Measurements from ENCODE around the gene RPS24.

RPS24 gene

DNA sequence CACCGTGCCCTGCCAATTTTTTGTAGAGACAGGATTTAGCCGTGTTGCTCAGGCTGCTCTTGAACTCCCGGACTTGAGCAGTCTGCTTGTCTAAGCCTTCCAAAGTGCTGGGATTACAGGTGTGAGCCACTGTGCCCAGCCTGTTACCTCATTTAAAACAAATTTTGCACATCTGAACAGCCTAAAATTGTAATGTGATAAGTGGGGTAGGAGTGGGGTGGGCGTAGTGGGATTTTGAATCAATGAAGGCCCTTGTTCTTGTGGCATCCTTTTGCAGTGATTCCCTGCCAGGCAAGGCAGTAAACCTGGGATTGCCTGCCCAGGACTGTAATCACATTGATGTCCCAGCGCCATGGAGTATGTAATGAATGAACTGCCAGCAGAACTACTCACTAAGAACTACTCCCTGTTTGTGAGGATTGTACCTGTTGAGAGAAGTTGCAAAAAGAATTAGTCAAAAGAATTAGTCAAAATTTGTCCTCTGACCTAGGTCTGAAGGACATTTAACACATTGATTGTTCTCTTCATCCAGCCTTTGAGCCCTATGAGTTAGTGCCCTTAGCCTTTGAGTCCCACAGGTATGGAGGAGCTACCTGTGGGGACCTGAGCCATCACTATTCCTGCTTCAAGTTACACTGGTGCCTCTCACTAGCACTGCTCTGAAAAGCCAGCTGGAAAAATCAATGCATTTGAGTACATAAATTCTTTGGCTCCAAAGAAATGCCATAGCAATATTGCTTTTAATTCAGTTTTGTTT, 5.3 kb downstream of the RPS24 start:
- Mint-ChIP-seq H3K4me3 (no peak overlapping the region), H3K9me3 (no peaks in the 10 kb centered on the region), H3K4me1 (peaks cover 67% of the 10 kb centered on the region), H3K27ac (peak overlapping the region; percentile 70), H3K36me3 (peaks cover 96% of the 10 kb centered on the region)
- DNase-seq (ENCODE audit: low spot score in 2 of 2) (no peak), ATAC-seq (no peak)

- DNase-seq (ENCODE audit: low spot score in 2 of 2) (no peak), ATAC-seq (no peak)
- H3K36me3 Mint-ChIP-seq = peaks cover 96% of the 10 kb centered on the region
- H3K4me3 Mint-ChIP-seq = no peak overlapping the region
- no peaks in the 10 kb centered on the region for H3K9me3 Mint-ChIP-seq
- peaks cover 68% of the 10 kb centered on the region for H3K4me1 Mint-ChIP-seq
- peak overlapping the region; percentile 70 for H3K27ac Mint-ChIP-seq
Observed at GRCh38 chr10:78039743-78040142, 6.1 kb downstream of the RPS24 start.

GRCh38 chr10:78041170-78042057, 7.8 kb downstream of the RPS24 start:
- H3K4me3 Mint-ChIP-seq = no peak overlapping the region
- ATAC-seq = peak; percentile 14

DNA sequence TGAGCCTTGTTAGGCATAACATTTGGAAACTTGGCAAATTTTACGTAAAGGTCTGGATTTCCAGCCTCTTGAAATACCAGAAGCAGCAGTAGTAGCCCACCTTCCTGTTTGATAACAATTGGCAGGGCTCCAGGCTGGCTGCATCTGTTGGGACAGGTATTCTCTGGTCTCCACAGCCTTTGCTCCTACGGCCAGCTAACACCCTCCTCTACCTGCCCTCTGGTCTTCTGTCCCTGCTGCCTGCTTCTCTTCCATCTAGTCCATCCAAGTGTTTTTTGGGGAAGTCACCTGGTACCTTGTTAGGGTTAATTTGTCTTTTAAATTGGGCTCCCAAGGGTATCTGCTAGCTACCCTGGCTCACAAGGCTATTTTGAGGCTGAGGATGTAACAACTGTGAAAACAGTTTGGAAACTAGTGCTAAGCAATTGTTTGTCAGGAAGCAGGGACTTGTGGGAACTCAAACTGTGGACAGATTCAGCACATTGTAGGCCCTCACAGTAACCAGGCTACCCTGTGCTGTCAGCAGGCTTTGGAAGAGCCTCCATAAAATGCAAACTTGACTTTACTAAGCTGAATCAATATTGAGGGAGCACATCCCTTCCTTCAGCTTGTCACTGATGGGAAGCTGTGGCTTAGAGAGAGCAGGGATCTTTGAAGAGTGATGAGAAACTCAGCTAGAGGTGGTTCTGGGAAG, 8.5 kb downstream of the RPS24 start:
- Mint-ChIP-seq H3K4me1 (peaks cover 55% of the 10 kb centered on the region), H3K9me3 (no peaks in the 10 kb centered on the region), H3K4me3 (no peak overlapping the region), H3K27ac (peak overlapping the region; percentile 91), H3K36me3 (peaks cover 71% of the 10 kb centered on the region)
- ATAC-seq = no peak
- no peak for DNase-seq (ENCODE audit: low spot score in 2 of 2)

More at GRCh38 chr10:78041170-78042057, 7.8 kb downstream of the RPS24 start:
- DNase-seq (ENCODE audit: low spot score in 2 of 2) = no peak
- no peaks in the 10 kb centered on the region for H3K9me3 Mint-ChIP-seq
- H3K36me3 Mint-ChIP-seq = peaks cover 79% of the 10 kb centered on the region
- H3K4me1 Mint-ChIP-seq = peaks cover 60% of the 10 kb centered on the region
- H3K27ac Mint-ChIP-seq = peak overlapping the region; percentile 91

GRCh38 chr10:78042752-78043104, 9.1 kb downstream of the RPS24 start:
- no peaks in the 10 kb centered on the region for H3K9me3 Mint-ChIP-seq
- DNase-seq (ENCODE audit: low spot score in 2 of 2) (no peak), ATAC-seq (no peak)
- peak overlapping the region; percentile 91 for H3K27ac Mint-ChIP-seq
- peaks cover 54% of the 10 kb centered on the region for H3K4me1 Mint-ChIP-seq
- no peak overlapping the region for H3K4me3 Mint-ChIP-seq
- H3K36me3 Mint-ChIP-seq = peaks cover 66% of the 10 kb centered on the region

- no peak for DNase-seq (ENCODE audit: low spot score in 2 of 2)
- peaks cover 47% of the 10 kb centered on the region for H3K4me1 Mint-ChIP-seq
- no peaks in the 10 kb centered on the region for H3K9me3 Mint-ChIP-seq
- H3K27ac Mint-ChIP-seq = no peak overlapping the region
- ATAC-seq = no peak
- H3K4me3 Mint-ChIP-seq = no peak overlapping the region
- peaks cover 51% of the 10 kb centered on the region for H3K36me3 Mint-ChIP-seq
Observed at GRCh38 chr10:78044179-78044578, 10.5 kb downstream of the RPS24 start.

DNA sequence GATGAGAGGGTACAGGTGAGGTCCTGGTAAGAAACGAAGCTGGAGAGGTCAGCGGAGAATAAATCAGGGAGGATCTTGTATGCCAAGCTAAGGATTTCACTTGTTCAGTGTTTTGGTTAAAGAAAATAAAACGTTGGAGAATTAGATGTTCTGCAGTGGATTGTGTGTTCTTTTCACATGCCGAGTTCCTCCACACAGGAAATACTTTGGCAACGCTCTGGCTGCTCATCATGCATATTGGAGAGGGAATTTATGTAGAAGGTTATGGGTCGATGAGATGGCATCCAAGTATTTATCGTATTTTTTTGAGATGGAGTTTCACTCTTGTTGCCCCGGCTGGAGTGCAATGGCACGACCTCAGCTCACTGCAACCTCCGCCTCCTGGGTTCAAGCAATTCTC, 11.0 kb downstream of the RPS24 start:
- Mint-ChIP-seq H3K27ac (no peak overlapping the region), H3K4me1 (peaks cover 43% of the 10 kb centered on the region), H3K36me3 (peaks cover 46% of the 10 kb centered on the region), H3K4me3 (no peak overlapping the region), H3K9me3 (no peaks in the 10 kb centered on the region)
- ATAC-seq = no peak
- DNase-seq (ENCODE audit: low spot score in 2 of 2) = no peak

GRCh38 chr10:78045237-78045636, 11.6 kb downstream of the RPS24 start:
- no peak overlapping the region for H3K27ac Mint-ChIP-seq
- ATAC-seq (peak; percentile 57), DNase-seq (ENCODE audit: low spot score in 2 of 2) (no peak)
- peaks cover 39% of the 10 kb centered on the region for H3K4me1 Mint-ChIP-seq
- no peaks in the 10 kb centered on the region for H3K9me3 Mint-ChIP-seq
- H3K36me3 Mint-ChIP-seq = peaks cover 45% of the 10 kb centered on the region
- H3K4me3 Mint-ChIP-seq = no peak overlapping the region

DNA sequence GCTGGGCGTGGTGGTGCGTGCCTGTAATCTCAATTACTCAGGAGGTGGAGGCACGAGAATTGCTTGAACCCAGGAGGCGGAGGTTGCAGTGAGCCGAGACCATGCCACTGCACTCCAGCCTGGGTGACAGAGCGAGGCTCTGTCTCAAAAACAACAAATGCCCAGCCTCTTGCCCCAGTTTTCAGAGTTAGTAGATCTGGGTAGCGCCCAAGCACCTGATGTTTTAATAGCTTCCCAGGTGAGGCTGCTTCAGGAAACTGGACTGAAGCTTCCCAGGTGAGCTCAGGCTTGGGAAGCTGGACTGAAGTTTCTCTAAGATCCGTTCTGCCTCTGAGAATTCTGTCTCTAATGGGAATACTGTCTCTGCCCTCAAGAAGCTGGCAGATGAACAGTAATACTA, 12.2 kb downstream of the RPS24 start:
- DNase-seq (ENCODE audit: low spot score in 2 of 2) (no peak), ATAC-seq (no peak)
- Mint-ChIP-seq H3K4me1 (peaks cover 35% of the 10 kb centered on the region), H3K36me3 (peaks cover 40% of the 10 kb centered on the region), H3K9me3 (no peaks in the 10 kb centered on the region), H3K4me3 (no peak overlapping the region), H3K27ac (no peak overlapping the region)

GRCh38 chr10:78046711-78047269, 13.1 kb downstream of the RPS24 start:
- peaks cover 26% of the 10 kb centered on the region for H3K4me1 Mint-ChIP-seq
- ATAC-seq = peak; percentile 19
- H3K4me3 Mint-ChIP-seq = no peak overlapping the region

GRCh38 chr10:78047314-78047891, 13.7 kb downstream of the RPS24 start:
- Mint-ChIP-seq H3K4me3 (no peak overlapping the region), H3K4me1 (peaks cover 25% of the 10 kb centered on the region), H3K9me3 (no peaks in the 10 kb centered on the region), H3K27ac (no peak overlapping the region), H3K36me3 (peaks cover 25% of the 10 kb centered on the region)
- peak; percentile 82 for ATAC-seq
- DNase-seq (ENCODE audit: low spot score in 2 of 2) = peak; percentile 74 to 91

More at GRCh38 chr10:78046711-78047269, 13.1 kb downstream of the RPS24 start:
- Mint-ChIP-seq H3K9me3 (no peaks in the 10 kb centered on the region), H3K36me3 (peaks cover 31% of the 10 kb centered on the region), H3K27ac (no peak overlapping the region)
- DNase-seq (ENCODE audit: low spot score in 2 of 2) = no peak

DNA sequence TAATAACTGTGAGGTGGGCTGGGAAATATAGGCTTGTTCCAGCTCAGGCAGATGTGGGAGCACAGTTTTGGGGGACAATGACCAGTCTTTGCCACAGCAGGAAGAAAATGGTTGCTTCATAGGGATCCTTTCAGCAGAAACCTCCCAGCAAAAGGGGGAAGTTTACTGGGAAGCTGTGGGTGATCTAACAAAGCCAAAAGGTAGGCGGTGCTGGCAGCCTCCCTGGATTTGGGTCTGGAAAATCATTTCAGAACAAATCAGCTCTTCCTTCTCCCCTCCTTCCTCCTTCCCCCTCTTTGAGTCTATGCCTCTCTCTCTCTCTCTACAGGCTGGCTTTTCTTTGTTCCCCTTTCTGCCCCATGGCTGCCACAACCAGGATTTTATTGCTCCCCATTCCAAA, 16.2 kb downstream of the RPS24 start:
- Mint-ChIP-seq H3K4me3 (no peak overlapping the region), H3K4me1 (peaks cover 14% of the 10 kb centered on the region), H3K27ac (no peak overlapping the region), H3K9me3 (no peaks in the 10 kb centered on the region), H3K36me3 (peaks cover 9% of the 10 kb centered on the region)
- no peak for ATAC-seq
- DNase-seq (ENCODE audit: low spot score in 2 of 2) = no peak

DNA sequence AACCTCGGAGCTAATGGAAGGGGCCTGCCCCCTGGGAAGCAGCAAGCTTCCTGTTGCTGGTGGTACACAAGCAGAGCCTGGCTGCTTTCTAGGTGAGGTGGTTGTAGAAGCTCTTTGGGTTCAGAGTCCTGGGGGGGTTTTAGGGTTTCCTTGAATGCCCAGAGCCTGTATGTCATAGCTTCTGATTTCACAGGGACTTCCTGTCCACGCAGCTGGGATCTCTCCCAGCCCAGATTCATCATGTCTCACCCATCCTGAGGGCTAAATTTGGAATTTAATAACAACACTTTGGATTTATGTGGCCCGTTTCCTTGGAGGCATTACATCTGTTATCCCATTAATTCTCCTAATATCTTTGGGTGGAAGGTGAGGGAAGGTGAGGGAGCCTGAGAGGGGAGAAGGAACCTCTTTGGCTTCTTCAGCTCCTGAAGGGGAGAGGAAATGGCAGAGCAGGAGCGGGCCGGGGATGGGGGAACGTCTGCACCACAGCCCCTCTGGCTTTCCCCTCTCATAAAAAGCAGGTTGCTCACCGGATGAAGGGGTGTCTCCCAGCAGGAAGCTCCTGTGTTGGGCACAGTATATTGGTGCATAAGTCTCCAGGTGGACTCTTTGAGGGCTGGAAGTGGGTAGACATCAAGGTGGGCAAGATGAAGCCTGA, 19.7 kb downstream of the RPS24 start:
- H3K4me1 Mint-ChIP-seq = no peaks in the 10 kb centered on the region
- no peak overlapping the region for H3K4me3 Mint-ChIP-seq
- DNase-seq (ENCODE audit: low spot score in 2 of 2) = no peak
- no peaks in the 10 kb centered on the region for H3K9me3 Mint-ChIP-seq
- H3K36me3 Mint-ChIP-seq = peaks cover 15% of the 10 kb centered on the region
- no peak for ATAC-seq
- no peak overlapping the region for H3K27ac Mint-ChIP-seq

DNA sequence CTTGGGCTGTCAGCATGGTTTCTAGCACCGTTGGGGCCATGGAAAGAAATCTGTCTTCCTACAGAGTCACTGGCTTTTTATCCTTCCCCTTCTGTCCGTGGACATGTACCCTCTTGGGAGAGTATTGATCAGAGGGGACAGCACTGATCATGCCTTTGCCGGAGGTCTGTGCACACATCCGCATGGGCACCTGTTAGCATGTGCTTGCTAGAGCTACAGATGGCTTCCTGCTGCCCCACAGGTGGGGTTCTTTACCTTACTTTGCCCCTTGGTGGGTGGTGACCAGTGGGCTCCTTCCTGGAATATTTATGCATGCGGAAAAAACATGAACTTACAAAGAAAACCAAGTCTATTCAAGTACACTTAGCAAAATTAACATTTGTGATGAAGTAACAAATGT, 24.9 kb downstream of the RPS24 start:
- no peak overlapping the region for H3K4me3 Mint-ChIP-seq

More for the DNA sequence above, 24.9 kb downstream of the RPS24 start:
- Mint-ChIP-seq H3K27ac (no peak overlapping the region), H3K4me1 (peaks cover 11% of the 10 kb centered on the region), H3K9me3 (no peaks in the 10 kb centered on the region), H3K36me3 (peaks cover 10% of the 10 kb centered on the region)
- no peak for DNase-seq (ENCODE audit: low spot score in 2 of 2)
- ATAC-seq = no peak
